GM19468 (cell line): Measurements from ENCODE around the gene NLGN3.

Experiments used
- ATAC-seq: cut with Tn5 transposase; IDR thresholded peaks from one replicate; pipeline ENCODE4 v1.9.1; 2021; ENCODE audit warnings: mild to moderate bottlenecking, moderate library complexity, moderate number of reproducible peaks; ENCODE audit not compliant: unreplicated experiment; ENCODE audit errors: extremely low read depth

Gene NLGN3

DNA sequence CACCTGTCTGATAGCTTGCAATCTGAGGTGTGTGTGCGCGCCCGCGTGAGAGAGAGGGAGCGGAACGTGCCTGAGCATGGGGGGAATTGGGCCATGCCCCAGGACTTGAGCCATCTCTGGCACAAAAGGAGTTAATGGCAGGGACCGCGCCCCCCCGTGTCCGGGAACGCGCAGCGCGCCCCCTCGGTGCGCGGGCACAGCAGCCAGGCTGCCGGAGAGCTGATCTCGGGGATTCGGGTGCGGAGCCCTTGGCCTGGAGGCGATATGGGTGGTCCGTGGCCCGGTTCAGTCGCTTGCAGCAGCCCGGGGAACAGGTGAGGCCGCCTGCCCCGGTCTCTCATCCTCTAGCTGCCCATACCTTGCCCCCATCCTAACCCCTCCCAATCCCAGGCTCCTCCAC is at the start of gene NLGN3:
Gene NLGN3, plus strand, starts transcription at position 191 of the 400 bp plus-strand sequence. CDS start 2,909 bp downstream, outside the sequence.
- no peak for ATAC-seq

- ATAC-seq, result no peak
These were observed 49.6 kb upstream of the NLGN3 start for GRCh38 chrX:71095033-71095432.

- peak; percentile 45 for ATAC-seq
These were observed 49.1 kb upstream of the NLGN3 start, which contains the start of gene FOXO4 for GRCh38 chrX:71095555-71095980. Gene FOXO4 (plus strand): TSS chrX:71095851. CDS start chrX:71096529, 678 bp downstream.

GRCh38 chrX:71095981-71096759 is 48.5 kb upstream of the NLGN3 start:
- ATAC-seq, result no peak

DNA sequence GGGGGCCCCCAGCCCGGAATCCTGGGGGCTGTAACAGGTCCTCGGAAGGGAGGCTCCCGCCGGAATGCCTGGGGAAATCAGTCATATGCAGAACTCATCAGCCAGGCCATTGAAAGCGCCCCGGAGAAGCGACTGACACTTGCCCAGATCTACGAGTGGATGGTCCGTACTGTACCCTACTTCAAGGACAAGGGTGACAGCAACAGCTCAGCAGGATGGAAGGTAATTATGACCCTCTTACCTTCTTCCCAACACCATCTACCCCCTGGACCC is 47.9 kb upstream of the NLGN3 start:
- no peak for ATAC-seq

- ATAC-seq, result no peak
These were observed 46.3 kb upstream of the NLGN3 start for GRCh38 chrX:71098302-71098701.

- ATAC-seq, result no peak
These were observed 45.6 kb upstream of the NLGN3 start for GRCh38 chrX:71098951-71099506.

- ATAC-seq, result no peak
These were observed 44.9 kb upstream of the NLGN3 start for GRCh38 chrX:71099736-71100135.

DNA sequence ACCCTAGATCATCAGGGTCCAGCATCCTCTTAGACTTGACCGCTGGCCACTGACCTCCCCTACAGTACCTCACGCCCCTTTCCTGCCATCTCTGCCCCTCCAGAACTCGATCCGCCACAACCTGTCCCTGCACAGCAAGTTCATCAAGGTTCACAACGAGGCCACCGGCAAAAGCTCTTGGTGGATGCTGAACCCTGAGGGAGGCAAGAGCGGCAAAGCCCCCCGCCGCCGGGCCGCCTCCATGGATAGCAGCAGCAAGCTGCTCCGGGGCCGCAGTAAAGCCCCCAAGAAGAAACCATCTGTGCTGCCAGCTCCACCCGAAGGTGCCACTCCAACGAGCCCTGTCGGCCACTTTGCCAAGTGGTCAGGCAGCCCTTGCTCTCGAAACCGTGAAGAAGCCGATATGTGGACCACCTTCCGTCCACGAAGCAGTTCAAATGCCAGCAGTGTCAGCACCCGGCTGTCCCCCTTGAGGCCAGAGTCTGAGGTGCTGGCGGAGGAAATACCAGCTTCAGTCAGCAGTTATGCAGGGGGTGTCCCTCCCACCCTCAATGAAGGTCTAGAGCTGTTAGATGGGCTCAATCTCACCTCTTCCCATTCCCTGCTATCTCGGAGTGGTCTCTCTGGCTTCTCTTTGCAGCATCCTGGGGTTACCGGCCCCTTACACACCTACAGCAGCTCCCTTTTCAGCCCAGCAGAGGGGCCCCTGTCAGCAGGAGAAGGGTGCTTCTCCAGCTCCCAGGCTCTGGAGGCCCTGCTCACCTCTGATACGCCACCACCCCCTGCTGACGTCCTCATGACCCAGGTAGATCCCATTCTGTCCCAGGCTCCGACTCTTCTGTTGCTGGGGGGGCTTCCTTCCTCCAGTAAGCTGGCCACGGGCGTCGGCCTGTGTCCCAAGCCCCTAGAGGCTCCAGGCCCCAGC is 43.8 kb upstream of the NLGN3 start:
- no peak for ATAC-seq

DNA sequence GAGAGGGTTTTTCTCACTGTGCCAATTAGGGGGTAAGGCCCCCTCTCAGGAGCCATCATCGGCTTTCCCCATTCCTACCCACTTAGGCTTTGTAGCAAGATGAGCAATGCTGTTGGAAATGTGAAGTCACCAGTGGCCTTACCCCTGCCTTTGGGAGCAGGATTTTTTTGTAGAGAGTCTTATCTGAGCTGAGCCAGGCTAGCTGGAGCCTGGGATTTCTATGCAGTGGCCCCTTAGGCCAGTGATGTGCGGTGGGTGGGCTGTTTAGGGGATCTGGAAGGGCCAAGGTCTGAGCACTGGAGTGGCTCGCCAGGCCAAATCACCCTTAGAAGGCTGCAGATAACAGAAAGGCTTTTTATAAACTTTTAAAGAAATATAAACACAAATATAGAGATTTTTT is 42.3 kb upstream of the NLGN3 start:
- ATAC-seq, result no peak

GRCh38 chrX:71103110-71103983 is 41.3 kb upstream of the NLGN3 start:
- ATAC-seq, result no peak

DNA sequence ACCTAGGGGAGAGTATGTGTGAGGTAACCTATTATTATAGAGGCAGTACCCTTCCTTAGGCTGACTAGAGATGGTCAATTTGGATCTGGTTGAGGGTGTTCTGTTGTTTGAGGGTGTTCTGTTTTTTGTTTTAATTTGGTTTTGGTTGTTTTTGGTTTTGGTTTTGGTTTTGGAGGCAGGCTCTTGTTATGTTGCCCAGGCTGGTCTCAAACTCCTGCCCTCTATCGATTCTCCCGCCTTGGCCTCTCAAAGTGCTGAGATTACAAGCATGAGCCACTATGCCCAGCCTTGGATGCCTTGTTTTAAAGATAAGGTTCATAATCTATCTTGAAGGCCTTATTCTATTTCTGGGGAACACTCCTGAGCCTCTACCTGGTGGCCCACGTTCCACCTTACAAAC is 39.0 kb upstream of the NLGN3 start:
- ATAC-seq, result no peak

DNA sequence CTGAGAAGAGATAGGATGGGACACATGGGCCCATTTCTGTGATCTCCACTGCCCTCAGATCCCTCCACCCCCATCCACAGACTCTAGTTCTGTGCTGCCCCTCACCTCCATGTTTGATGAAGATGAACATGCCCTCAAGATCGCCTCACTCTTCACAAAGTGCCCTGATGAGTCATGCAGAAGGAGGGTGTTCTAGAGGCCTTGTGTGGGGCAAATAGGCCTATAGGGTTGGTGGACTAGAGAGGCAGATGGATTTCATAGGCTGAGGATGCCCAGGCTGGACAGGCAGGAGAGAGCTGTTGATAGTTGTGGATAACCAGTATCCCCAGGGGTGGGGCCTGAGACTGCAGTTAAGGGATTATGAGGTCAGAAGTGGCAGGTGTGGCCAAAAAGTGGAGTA is 38.2 kb upstream of the NLGN3 start, which contains the start of gene CXorf65:
Gene CXorf65, minus strand, starts transcription at position 314 of the 400 bp plus-strand sequence. Its CDS starts 184 bp downstream, at position 130.
- no peak for ATAC-seq

- ATAC-seq, result no peak
These were observed 37.4 kb upstream of the NLGN3 start for GRCh38 chrX:71107245-71107644.

DNA sequence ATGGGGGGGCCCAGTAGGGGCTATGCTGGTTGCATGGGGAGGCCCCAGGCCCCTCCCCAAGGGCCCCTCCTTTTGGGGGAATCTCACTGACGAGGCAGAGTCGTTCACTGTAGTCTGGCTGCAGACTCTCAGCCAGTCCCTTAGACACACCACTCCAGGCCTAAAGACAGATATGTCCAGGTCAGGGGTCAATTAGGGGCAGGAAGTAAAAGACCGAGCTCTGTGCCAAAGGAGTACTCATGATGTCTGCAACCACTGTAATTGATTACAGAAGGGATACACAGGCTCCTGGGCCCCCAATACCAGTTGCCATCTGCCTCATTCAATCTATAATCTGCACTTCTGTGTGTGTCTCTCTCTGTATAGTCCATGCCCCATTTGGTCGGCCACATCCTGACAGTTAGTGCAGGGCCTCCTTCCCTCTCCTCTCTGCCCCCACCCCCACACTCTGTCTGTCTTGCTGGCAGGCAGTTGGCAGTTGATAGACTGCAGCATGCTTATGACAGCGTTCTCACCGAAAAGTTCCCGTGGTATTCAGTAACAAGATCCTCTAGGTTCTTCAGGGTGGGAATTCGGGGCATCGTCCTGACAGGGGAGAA is 36.8 kb upstream of the NLGN3 start:
- no peak for ATAC-seq

GRCh38 chrX:71109051-71109450 is 35.6 kb upstream of the NLGN3 start:
- ATAC-seq, result no peak

DNA sequence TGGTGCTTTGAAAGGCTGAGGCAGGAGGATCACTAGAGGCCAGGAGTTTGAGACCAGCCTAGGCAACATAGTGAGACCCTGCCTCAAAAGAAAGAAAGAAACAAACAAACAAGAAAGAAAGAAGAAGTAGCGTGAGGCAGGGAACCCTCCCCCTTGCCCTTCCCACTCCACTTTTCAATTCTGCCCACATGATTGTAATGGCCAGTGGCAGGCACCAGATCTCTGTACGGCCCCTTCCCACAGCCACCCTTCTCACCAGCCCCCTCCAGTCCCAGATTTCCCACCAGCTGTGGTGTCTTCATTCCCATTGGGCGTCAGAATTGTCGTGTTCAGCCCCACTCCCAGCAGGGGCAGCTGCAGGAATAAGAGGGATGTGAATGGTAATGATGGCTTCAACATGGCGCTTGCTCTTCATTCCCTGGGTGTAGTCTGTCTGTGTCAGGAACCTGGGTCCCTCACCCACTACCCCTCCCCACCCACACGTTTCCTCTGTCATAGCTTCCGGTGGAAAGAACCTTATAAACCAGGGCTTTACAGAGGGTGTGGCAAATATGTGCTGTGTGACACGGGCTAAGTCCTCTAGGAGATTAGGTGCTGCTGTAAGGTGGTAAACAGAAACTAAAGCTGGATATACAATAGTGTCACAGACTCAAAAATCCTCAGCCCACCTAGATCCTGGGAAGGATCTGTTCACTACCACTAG is 33.3 kb upstream of the NLGN3 start, which contains the start of gene IL2RG:
Gene IL2RG, minus strand, starts transcription at position 437 of the 703 bp plus-strand sequence. Its CDS starts 38 bp downstream, at position 399.
- ATAC-seq, result peak; percentile 61

DNA sequence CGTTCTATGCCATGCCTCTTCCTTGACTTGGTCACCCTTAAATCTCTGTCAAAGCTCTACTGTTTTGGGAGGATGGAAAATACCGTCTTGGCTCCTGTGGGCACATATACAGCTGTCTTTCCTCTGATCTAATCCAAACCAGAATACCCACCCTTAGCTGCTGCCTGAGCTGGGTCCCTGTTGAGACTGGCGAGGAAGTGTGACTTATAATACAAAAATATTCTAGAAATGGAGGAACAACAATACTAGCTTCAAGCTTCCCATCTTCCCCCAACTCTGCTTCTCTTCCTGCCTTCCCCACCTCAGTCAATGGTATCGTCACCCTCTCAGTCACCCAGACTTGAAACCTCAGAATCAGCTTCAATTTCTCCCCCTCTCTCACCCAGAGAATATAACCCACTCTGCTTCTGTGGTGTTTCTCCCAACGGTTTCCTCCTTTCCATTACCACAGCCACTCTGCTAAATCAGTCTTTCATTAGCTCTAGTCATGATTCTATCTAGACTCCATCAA is 32.7 kb upstream of the NLGN3 start:
- ATAC-seq, result no peak

GRCh38 chrX:71117358-71117757 is 27.3 kb upstream of the NLGN3 start:
- no peak for ATAC-seq
